ENCODE results near the gene BMP8A. TPM values are rescaled to one million over a fixed set of nuclear protein-coding genes. Genes with fewer than 3 reads are reported as not detected.

The BMP8A gene
- total and polyA plus RNA-seq, 2 of the 8 experiments (the other 6 are each of a cell fraction or from before 2014, with no cell fraction given), result 0.38 to 0.43 TPM

GRCh38 chr1:39446986-39447567 is 44.4 kb upstream of the BMP8A start:
- H4K8ac ChIP-seq (ENCODE audit: extremely low read depth, insufficient read depth, low read length), result no peak overlapping the region
- H3K79me2 ChIP-seq (ENCODE audit: control insufficient read depth in 1 of 2, insufficient read depth in 2 of 2, low read length in 2 of 2), result no peaks in the 10 kb centered on the region
- H3K4me3 ChIP-seq (ENCODE audit: extremely low read depth in 1 of 4, insufficient read depth in 2 of 4, low read depth in 3 of 4, low read length in 4 of 4), result no peak overlapping the region
- no peak for TF ChIP-seq SIX5 (IDR thresholded peaks at IDR 0.05; ENCODE audit: low read depth, low read length)
- no peak for TF ChIP-seq RAD21 (IDR thresholded peaks at IDR 0.05 in 1 of 2, conservative IDR thresholded peaks at IDR 0.05 in 1 of 2; ENCODE audit: low read depth in 2 of 2, low read length in 2 of 2)
- TF ChIP-seq, protein P1, sequence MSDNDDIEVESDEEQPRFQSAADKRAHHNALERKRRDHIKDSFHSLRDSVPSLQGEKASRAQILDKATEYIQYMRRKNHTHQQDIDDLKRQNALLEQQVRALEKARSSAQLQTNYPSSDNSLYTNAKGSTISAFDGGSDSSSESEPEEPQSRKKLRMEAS (IDR thresholded peaks at IDR 0.05), result no peak
- TF ChIP-seq GTF2F1 (IDR thresholded peaks at IDR 0.05; ENCODE audit: borderline replicate concordance, low read depth, low read length), result no peak
- H2AK5ac ChIP-seq (ENCODE audit: low read depth, low read length), result no peak overlapping the region
- H4K20me1 ChIP-seq (replicated peaks in 1 of 2; ENCODE audit: control insufficient read depth in 1 of 2, insufficient read depth in 2 of 2, low read length in 2 of 2), result peaks cover 0 to 2% of the 10 kb centered on the region in 2 experiments
- FAIRE-seq (no peak), DNase-seq (ENCODE audit: low read depth in 1 of 2, low spot score in 2 of 2) (no peak)
- H3K4ac ChIP-seq (replicated peaks; ENCODE audit: insufficient read length, low read depth, low read length), result no peak overlapping the region
- H3K9ac ChIP-seq (replicated peaks in 1 of 4; ENCODE audit: extremely low read depth in 1 of 4, low read depth in 3 of 4, low read length in 3 of 4), result no peak overlapping the region
- ChIA-PET POLR2A (ENCODE audit: partially characterized antibody) (interaction anchor here (1.4 kb wide), 1 partner anchor 127 kb away, joined by 4 read pairs; no protein-coding TSS in a partner anchor), CTCF (ENCODE audit: partially characterized antibody) (interaction anchor here (0.6 to 1.5 kb wide), 3 partner anchors 22 to 91 kb away, joined by 3 to 5 read pairs (median 3); no protein-coding TSS in a partner anchor)
- no peaks in the 10 kb centered on the region for H3K4me1 ChIP-seq (replicated peaks in 1 of 4; ENCODE audit: control insufficient read depth in 3 of 4, insufficient read depth in 4 of 4, low read length in 3 of 4)
- H3K79me1 ChIP-seq (ENCODE audit: low read depth, low read length), result no peaks in the 10 kb centered on the region
- no peak overlapping the region for H3K56ac ChIP-seq (replicated peaks; ENCODE audit: insufficient read length, low read depth, low read length)
- no peak overlapping the region for H2BK120ac ChIP-seq (replicated peaks; ENCODE audit: low read depth, low read length)
- H4K5ac ChIP-seq (ENCODE audit: insufficient read length, low read depth, low read length), result no peak overlapping the region
- no peak overlapping the region for H3K18ac ChIP-seq (ENCODE audit: extremely low read depth, low read length)
- H2BK5ac ChIP-seq (ENCODE audit: low read depth, low read length), result no peak overlapping the region
- H4K91ac ChIP-seq (replicated peaks; ENCODE audit: insufficient read length, low read length), result no peak overlapping the region
- H3K27me3 ChIP-seq (replicated peaks in 1 of 4; ENCODE audit: control insufficient read depth in 3 of 4, extremely low read depth in 1 of 4, insufficient read depth in 3 of 4, low read length in 3 of 4), result no peaks in the 10 kb centered on the region
- H2AFZ ChIP-seq (ENCODE audit: low read length), result no peak overlapping the region
- no peaks in the 10 kb centered on the region for H3K9me3 ChIP-seq (ENCODE audit: insufficient read depth in 2 of 2, low read depth in 1 of 2, low read length in 1 of 2)
- H3K36me3 ChIP-seq (ENCODE audit: control insufficient read depth in 2 of 4, insufficient read depth in 4 of 4, low read length in 3 of 4), result peaks cover 51 to 97% (median 82%) of the 10 kb centered on the region in 4 experiments
- no peaks in the 10 kb centered on the region for H3K23me2 ChIP-seq (ENCODE audit: low read depth, low read length)
- no peak overlapping the region for H3K4me2 ChIP-seq (ENCODE audit: insufficient read depth in 1 of 2, low read depth in 2 of 2, low read length in 2 of 2)
- no peak overlapping the region for H3K27ac ChIP-seq (ENCODE audit: low read depth, low read length)
- no peak overlapping the region for H3K23ac ChIP-seq (ENCODE audit: insufficient read length)
- no peak overlapping the region for H2BK12ac ChIP-seq (ENCODE audit: low read depth, low read length)
- 89% methylated on average over 5 of the region's 5 CpGs; no CpG with 5 or more reads in 1 of the 2 experiments for WGBS, 2 experiments (ENCODE audit: extremely low coverage in 1 of 2, insufficient coverage in 1 of 2, insufficient read length in 1 of 2, insufficient replicate concordance in 2 of 2, low coverage in 1 of 2, low lambda C conversion rate in 2 of 2, missing lambda C conversion rate in 1 of 2)
- no peak overlapping the region for H2BK20ac ChIP-seq (ENCODE audit: low read length)
- H3K14ac ChIP-seq (ENCODE audit: insufficient read length), result no peak overlapping the region
- no peak overlapping the region for H2BK15ac ChIP-seq (ENCODE audit: low read length)

Data from H1 (cell line).